CD14-positive monocyte (primary cell): Measurements from ENCODE around the gene GALNT15. TPM values are rescaled to one million over a fixed set of nuclear protein-coding genes. Genes with fewer than 3 reads are reported as not detected.

Experiments used
- DNase-seq, 3 donors: peaks; one replicate each; pipeline ENCODE4 v3.0.0-alpha.2; 2011 to 2022
- H2AFZ ChIP-seq: 2 replicates; pipeline ENCODE4 v1.6.0; 2012; ENCODE audit warnings: mild to moderate bottlenecking, low read depth, low read length, inconsistent platforms; ENCODE audit not compliant: insufficient read depth, poor library complexity, severe bottlenecking
- H3K27ac ChIP-seq, 2 donors: 1 replicate in 1 of 2; 2 replicates in 1 of 2; pipeline ENCODE4 v1.5.1; 2012 to 2013; ENCODE audit warnings: low read length in 2 of 2, control low read depth in 1 of 2, inconsistent platforms in 1 of 2, low read depth in 1 of 2, mild to moderate bottlenecking in 1 of 2
- H3K27me3 ChIP-seq, 2 donors: one replicate each; pipeline versions ENCODE4 v1.6.0 to v1.6.1; 2011 to 2013; ENCODE audit warnings: low read length in 2 of 2; ENCODE audit not compliant: control insufficient read depth in 2 of 2, insufficient read depth in 2 of 2
- H3K36me3 ChIP-seq, 2 donors: replicated peaks in 1 of 2; 1 replicate in 1 of 2; 2 replicates in 1 of 2; pipeline versions ENCODE4 v1.5.1 to v1.6.1; 2012 to 2013; ENCODE audit warnings: low read length in 2 of 2, control low read depth in 1 of 2, inconsistent platforms in 1 of 2, mild to moderate bottlenecking in 1 of 2; ENCODE audit not compliant: insufficient read depth in 2 of 2, control insufficient read depth in 1 of 2
- H3K4me1 ChIP-seq, 2 donors: 1 replicate in 1 of 2; 2 replicates in 1 of 2; pipeline versions ENCODE4 v1.5.1 to v1.6.1; 2012 to 2013; ENCODE audit warnings: low read length in 2 of 2, control low read depth in 1 of 2, inconsistent platforms in 1 of 2, mild to moderate bottlenecking in 1 of 2, moderate library complexity in 1 of 2; ENCODE audit not compliant: insufficient read depth in 2 of 2, control insufficient read depth in 1 of 2
- H3K4me2 ChIP-seq: replicated peaks from 2 replicates; pipeline ENCODE3; 2012; ENCODE audit warnings: low read length, moderate library complexity, mild to moderate bottlenecking; ENCODE audit not compliant: poor library complexity, severe bottlenecking; ENCODE audit errors: extremely low read depth
- H3K4me3 ChIP-seq, 3 experiments: fragments of 200-600 bp in 1 of 3; sonication (generic) in 1 of 3; replicated peaks in 1 of 3; 1 replicate in 2 of 3; 2 replicates in 1 of 3; pipeline ENCODE4 v1.5.1; 2011 to 2013; ENCODE audit warnings: low read length in 3 of 3, mild to moderate bottlenecking in 3 of 3, control low read depth in 2 of 3, low read depth in 2 of 3, inconsistent platforms in 1 of 3, moderate library complexity in 1 of 3
- H3K79me2 ChIP-seq: 2 replicates; pipeline ENCODE4 v1.6.0; 2012; ENCODE audit warnings: mild to moderate bottlenecking, control low read depth, inconsistent platforms, low read length, moderate library complexity; ENCODE audit not compliant: insufficient read depth
- H3K9ac ChIP-seq: 2 replicates; pipeline ENCODE4 v1.6.0; 2017; ENCODE audit warnings: low read length, mild to moderate bottlenecking; ENCODE audit not compliant: insufficient read depth, poor library complexity, severe bottlenecking
- H3K9me3 ChIP-seq, 2 donors: replicated peaks in 1 of 2; 1 replicate in 1 of 2; 2 replicates in 1 of 2; pipeline versions ENCODE4 v1.5.1 to v1.6.1; 2012 to 2013; ENCODE audit warnings: low read length in 2 of 2, control low read depth in 1 of 2; ENCODE audit not compliant: control insufficient read depth in 1 of 2, insufficient read depth in 1 of 2
- H4K20me1 ChIP-seq: 2 replicates; pipeline ENCODE4 v1.6.0; 2012; ENCODE audit warnings: mild to moderate bottlenecking, low read length, control low read depth, moderate library complexity; ENCODE audit not compliant: insufficient read depth
- H3K27ac Mint-ChIP-seq, 7 donors: one replicate each; pipeline ENCODE4 v1.8.0; 2020; ENCODE audit warnings: mild to moderate bottlenecking in 7 of 7, mixed read lengths in 7 of 7, moderate library complexity in 6 of 7, inconsistent platforms in 2 of 7
- H3K27me3 Mint-ChIP-seq, 3 donors: one replicate each; pipeline ENCODE4 v1.8.0; 2021 to 2022; ENCODE audit warnings: low read depth in 3 of 3, mild to moderate bottlenecking in 3 of 3, mixed read lengths in 3 of 3, moderate library complexity in 3 of 3, inconsistent platforms in 1 of 3
- H3K36me3 Mint-ChIP-seq, 2 donors: one replicate each; pipeline ENCODE4 v1.8.0; 2020; ENCODE audit warnings: mixed read lengths in 2 of 2, inconsistent platforms in 1 of 2, mild to moderate bottlenecking in 1 of 2
- H3K4me1 Mint-ChIP-seq: one replicate; pipeline ENCODE4 v1.8.0; 2020; ENCODE audit warnings: mild to moderate bottlenecking, mixed read lengths
- H3K4me3 Mint-ChIP-seq, 2 donors: one replicate each; pipeline ENCODE4 v1.8.0; 2020; ENCODE audit warnings: mild to moderate bottlenecking in 2 of 2, mixed read lengths in 2 of 2, moderate library complexity in 1 of 2
- H3K9me3 Mint-ChIP-seq, 7 donors: one replicate each; pipeline ENCODE4 v1.8.0; 2020 to 2022; ENCODE audit warnings: mixed read lengths in 7 of 7, mild to moderate bottlenecking in 6 of 7, moderate library complexity in 6 of 7, inconsistent platforms in 2 of 7
- CTCF ChIP-seq: fragments of 200-600 bp; IDR thresholded peaks from one replicate; pipeline ENCODE4 v1.8.0; 2022; ENCODE audit warnings: antibody characterized with exemption, mild to moderate bottlenecking
- WGBS: methylation state at CpG from one replicate; pipeline ENCODE4 v1.1.5; 2013; ENCODE audit warnings: missing lambda C conversion rate; ENCODE audit not compliant: insufficient coverage; 5-methylcytosine and 5-hydroxymethylcytosine counted together
- intact Hi-C, 2 donors: fragments of 100-400 bp; cut with micrococcal nuclease; formaldehyde crosslinking; loops; one replicate each; pipeline versions ENCODE4 v1.15.0 to v1.15.1; 2023
- polyA plus RNA-seq, 3 donors: library from polyadenylated mRNA; depleted of rRNA in 1 of 3; unstranded in 2 of 3; stranded (reverse) in 1 of 3; fragments of 300-500 nt in 2 of 3; fragments of >200 nt in 1 of 3; fragmentation: Illumina TruSeq in 2 of 3; gene quantifications; 1 replicate in 2 of 3; 2 replicates in 1 of 3; pipeline ENCODE4 v1.2.3, GENCODE V29; 2012 to 2021

The GALNT15 gene
- polyA plus RNA-seq, 3 donors, result not detected

GRCh38 chr3:16182612-16183011 is 8.1 kb downstream of the GALNT15 start:
- 97% methylated on average over 5 of the region's 5 CpGs for WGBS
- no peak for DNase-seq
- H3K9me3 Mint-ChIP-seq, result no peaks in the 10 kb centered on the region

GRCh38 chr3:16183082-16183481 is 8.6 kb downstream of the GALNT15 start:
- Histone ChIP-seq H3K9me3 (no peaks in the 10 kb centered on the region), H3K36me3 (no peaks in the 10 kb centered on the region), H3K4me1 (peaks cover 14 to 17% of the 10 kb centered on the region in 2 donors), H3K9ac (no peak overlapping the region), H4K20me1 (no peaks in the 10 kb centered on the region), H2AFZ (no peak overlapping the region), H3K79me2 (no peaks in the 10 kb centered on the region), H3K4me3 (no peak overlapping the region), H3K27ac (no peak overlapping the region), H3K27me3 (no peaks in the 10 kb centered on the region), H3K4me2 (no peak overlapping the region)
- no peak for TF ChIP-seq CTCF
- peak overlapping the region in 1 of 7 donors; percentile 67 for H3K27ac Mint-ChIP-seq
- intact Hi-C loops, result loop anchor here in 1 of 2 donors (5.0 kb wide), 1 partner anchor 69 kb away; no protein-coding TSS in a partner anchor
- DNase-seq, result no peak
- H3K9me3 Mint-ChIP-seq, result no peaks in the 10 kb centered on the region
- peaks cover 0 to 2% (median 2%) of the 10 kb centered on the region in 3 donors for H3K27me3 Mint-ChIP-seq
- H3K4me3 Mint-ChIP-seq, result no peak overlapping the region
- peaks cover 22% of the 10 kb centered on the region for H3K4me1 Mint-ChIP-seq
- no peaks in the 10 kb centered on the region for H3K36me3 Mint-ChIP-seq
- WGBS, result no CpG with 5 or more reads among the region's 1 CpG

More at GRCh38 chr3:16182612-16183011, 8.1 kb downstream of the GALNT15 start:
- H3K9ac ChIP-seq, result no peak overlapping the region
- intact Hi-C loops, result loop anchor here in 1 of 2 donors (5.0 kb wide), 1 partner anchor 70 kb away; no protein-coding TSS in a partner anchor
- Mint-ChIP-seq H3K27me3 (peaks cover 0 to 2% (median 0%) of the 10 kb centered on the region in 3 donors), H3K4me3 (no peak overlapping the region), H3K27ac (peak overlapping the region in 2 of 7 donors; percentile 5 to 67), H3K36me3 (no peaks in the 10 kb centered on the region), H3K4me1 (peaks cover 25% of the 10 kb centered on the region)
- H3K27ac ChIP-seq, result no peak overlapping the region
- no peaks in the 10 kb centered on the region for H3K79me2 ChIP-seq
- no peaks in the 10 kb centered on the region for H3K27me3 ChIP-seq
- H3K9me3 ChIP-seq, result no peaks in the 10 kb centered on the region
- no peaks in the 10 kb centered on the region for H3K36me3 ChIP-seq
- no peak overlapping the region for H3K4me3 ChIP-seq
- TF ChIP-seq CTCF, result no peak
- H2AFZ ChIP-seq, result no peak overlapping the region
- H3K4me1 ChIP-seq, result peaks cover 14 to 19% of the 10 kb centered on the region in 2 donors
- no peak overlapping the region for H3K4me2 ChIP-seq
- no peaks in the 10 kb centered on the region for H4K20me1 ChIP-seq
